ENCODE measurements around the gene LRRC15. TPM values are rescaled to one million over a fixed set of nuclear protein-coding genes. Genes with fewer than 3 reads are reported as not detected.

Gene LRRC15
- total and polyA plus RNA-seq, 7 donors: 0.01 to 0.09 (median 0.04) TPM; not detected in 4

GRCh38 chr3:194342861-194343560 is 26.5 kb downstream of the LRRC15 start:
- WGBS, 3 donors: 86 to 94% (median 87%) methylated on average over 9 of the region's 9 CpGs
- Histone ChIP-seq H3K4me1 (no peaks in the 10 kb centered on the region), H3K27me3 (ENCODE audit: insufficient read depth in 3 of 3, low read length in 2 of 3) (no peaks in the 10 kb centered on the region), H3K4me3 (no peak overlapping the region), H3K36me3 (ENCODE audit: insufficient read depth in 1 of 2, low read depth in 1 of 2) (no peaks in the 10 kb centered on the region), H3K27ac (no peak overlapping the region), H3K9me3 (no peaks in the 10 kb centered on the region)
- no peak for TF ChIP-seq CTCF (IDR thresholded peaks at IDR 0.05)
- DNase-seq (no peak), ATAC-seq (no peak)
- intact Hi-C loops (cut with DNase I): loop anchor here in 1 of 2 donors (10.0 kb wide), 1 partner anchor 678 kb away; no protein-coding TSS in a partner anchor

GRCh38 chr3:194340757-194341400 is 28.7 kb downstream of the LRRC15 start:
- Histone ChIP-seq H3K9me3 (no peaks in the 10 kb centered on the region), H3K36me3 (ENCODE audit: insufficient read depth in 1 of 2, low read depth in 1 of 2) (no peaks in the 10 kb centered on the region), H3K4me3 (no peak overlapping the region), H3K27ac (no peak overlapping the region), H3K4me1 (no peaks in the 10 kb centered on the region), H3K27me3 (ENCODE audit: insufficient read depth in 3 of 3, low read length in 2 of 3) (no peaks in the 10 kb centered on the region)
- TF ChIP-seq CTCF (IDR thresholded peaks at IDR 0.05): no peak
- intact Hi-C loops (cut with DNase I): loop anchor here in 1 of 2 donors (10.0 kb wide), 1 partner anchor 676 kb away; no protein-coding TSS in a partner anchor
- 85 to 87% (median 86%) methylated on average over 24 of the region's 24 CpGs for WGBS, 3 donors
- no peak for DNase-seq
- ATAC-seq: no peak

- Histone ChIP-seq H3K9me3 (no peaks in the 10 kb centered on the region), H3K4me3 (no peak overlapping the region), H3K4me1 (no peaks in the 10 kb centered on the region), H3K27me3 (ENCODE audit: insufficient read depth in 3 of 3, low read length in 2 of 3) (no peaks in the 10 kb centered on the region), H3K36me3 (ENCODE audit: insufficient read depth in 1 of 2, low read depth in 1 of 2) (no peaks in the 10 kb centered on the region), H3K27ac (no peak overlapping the region)
- intact Hi-C loops (cut with DNase I): loop anchor here (2.0 to 10.0 kb wide), 3 partner anchors 63 to 675 kb away; no protein-coding TSS in a partner anchor
- WGBS, 3 donors: 63 to 77% (median 64%) methylated on average over 5 of the region's 5 CpGs
- no peak for DNase-seq
- no peak for TF ChIP-seq CTCF (IDR thresholded peaks at IDR 0.05)
- no peak for ATAC-seq
These were observed 29.7 kb downstream of the LRRC15 start for GRCh38 chr3:194339840-194340239.

GRCh38 chr3:194339356-194339755 is 30.2 kb downstream of the LRRC15 start:
- intact Hi-C loops (cut with DNase I): loop anchor here in 1 of 2 donors (2.0 to 10.0 kb wide), 2 partner anchors 63 to 255 kb away; no protein-coding TSS in a partner anchor
- no peak for DNase-seq
- 81 to 88% (median 84%) methylated on average over 9 of the region's 9 CpGs for WGBS, 3 donors

More at GRCh38 chr3:194339356-194339755, 30.2 kb downstream of the LRRC15 start:
- no peaks in the 10 kb centered on the region for H3K36me3 ChIP-seq (ENCODE audit: insufficient read depth in 1 of 2, low read depth in 1 of 2)
- no peak overlapping the region for H3K4me3 ChIP-seq
- no peak overlapping the region for H3K27ac ChIP-seq
- no peaks in the 10 kb centered on the region for H3K27me3 ChIP-seq (ENCODE audit: insufficient read depth in 3 of 3, low read length in 2 of 3)
- TF ChIP-seq CTCF (IDR thresholded peaks at IDR 0.05): no peak
- H3K4me1 ChIP-seq: no peaks in the 10 kb centered on the region
- no peak for ATAC-seq
- no peaks in the 10 kb centered on the region for H3K9me3 ChIP-seq
